ENCODE data around the gene AP2A1. TPM values are rescaled to one million over a fixed set of nuclear protein-coding genes. Genes with fewer than 3 reads are reported as not detected.

AP2A1 gene
- total RNA-seq, 1 experiment from 2014 or later: 208 TPM

GRCh38 chr19:49823472-49823871 is 56.7 kb downstream of the AP2A1 start:
- H3K27me3 ChIP-seq (ENCODE audit: control insufficient read depth, insufficient read depth, low read length): no peaks in the 10 kb centered on the region
- H3K36me3 ChIP-seq (replicated peaks; ENCODE audit: control insufficient read depth, insufficient read depth, low read length): no peaks in the 10 kb centered on the region; the same call in none of the 2 replicates
- DNase-seq: no peak
- H3K4me3 ChIP-seq (ENCODE audit: insufficient read depth, low read depth, low read length): no peak overlapping the region

GRCh38 chr19:49824662-49825061 is 57.9 kb downstream of the AP2A1 start:
- Histone ChIP-seq H3K27me3 (ENCODE audit: control insufficient read depth, insufficient read depth, low read length) (no peaks in the 10 kb centered on the region), H3K36me3 (replicated peaks; ENCODE audit: control insufficient read depth, insufficient read depth, low read length) (no peaks in the 10 kb centered on the region; the same call in none of the 2 replicates), H3K4me3 (ENCODE audit: insufficient read depth, low read depth, low read length) (no peak overlapping the region)
- DNase-seq: no peak

- no peaks in the 10 kb centered on the region for H3K27me3 ChIP-seq (ENCODE audit: control insufficient read depth, insufficient read depth, low read length)
- peaks cover 2% of the 10 kb centered on the region for H3K36me3 ChIP-seq (replicated peaks; ENCODE audit: control insufficient read depth, insufficient read depth, low read length)
- no peak overlapping the region for H3K4me3 ChIP-seq (ENCODE audit: insufficient read depth, low read depth, low read length)
- DNase-seq: no peak
Measured at GRCh38 chr19:49827034-49827433, 60.2 kb downstream of the AP2A1 start.

GRCh38 chr19:49829200-49829599 is 62.4 kb downstream of the AP2A1 start:
- no peak for DNase-seq
- Histone ChIP-seq H3K36me3 (replicated peaks; ENCODE audit: control insufficient read depth, insufficient read depth, low read length) (peaks cover 9% of the 10 kb centered on the region), H3K4me3 (ENCODE audit: insufficient read depth, low read depth, low read length) (no peak overlapping the region), H3K27me3 (ENCODE audit: control insufficient read depth, insufficient read depth, low read length) (no peaks in the 10 kb centered on the region)

- DNase-seq: no peak
- Histone ChIP-seq H3K36me3 (replicated peaks; ENCODE audit: control insufficient read depth, insufficient read depth, low read length) (peaks cover 12% of the 10 kb centered on the region), H3K4me3 (ENCODE audit: insufficient read depth, low read depth, low read length) (no peak overlapping the region), H3K27me3 (ENCODE audit: control insufficient read depth, insufficient read depth, low read length) (no peaks in the 10 kb centered on the region)
Measured at GRCh38 chr19:49829721-49830120, 62.9 kb downstream of the AP2A1 start.

DNA sequence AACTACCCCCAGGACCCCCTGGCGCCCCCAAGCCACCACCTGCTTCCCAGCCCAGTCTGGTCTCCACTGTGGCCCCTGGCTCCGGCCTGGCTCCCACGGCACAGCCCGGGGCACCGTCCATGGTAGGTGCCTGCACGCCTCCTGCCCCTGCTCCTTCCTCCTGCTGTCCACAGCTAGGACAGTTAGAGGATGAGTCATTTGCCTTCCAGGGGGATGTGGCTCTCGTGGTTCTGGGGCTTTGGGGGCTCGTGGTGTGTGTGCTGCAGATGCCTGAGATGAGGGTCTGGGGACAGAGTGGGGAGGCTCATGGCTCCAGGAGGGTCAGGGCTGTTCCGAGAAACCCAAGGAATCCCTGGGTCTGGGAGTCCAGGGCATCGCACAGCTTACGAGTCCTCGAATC is 64.0 kb downstream of the AP2A1 start:
- Histone ChIP-seq H3K36me3 (replicated peaks; ENCODE audit: control insufficient read depth, insufficient read depth, low read length) (peaks cover 15% of the 10 kb centered on the region), H3K27me3 (ENCODE audit: control insufficient read depth, insufficient read depth, low read length) (no peaks in the 10 kb centered on the region)
- peak; percentile 47 for DNase-seq

DNA sequence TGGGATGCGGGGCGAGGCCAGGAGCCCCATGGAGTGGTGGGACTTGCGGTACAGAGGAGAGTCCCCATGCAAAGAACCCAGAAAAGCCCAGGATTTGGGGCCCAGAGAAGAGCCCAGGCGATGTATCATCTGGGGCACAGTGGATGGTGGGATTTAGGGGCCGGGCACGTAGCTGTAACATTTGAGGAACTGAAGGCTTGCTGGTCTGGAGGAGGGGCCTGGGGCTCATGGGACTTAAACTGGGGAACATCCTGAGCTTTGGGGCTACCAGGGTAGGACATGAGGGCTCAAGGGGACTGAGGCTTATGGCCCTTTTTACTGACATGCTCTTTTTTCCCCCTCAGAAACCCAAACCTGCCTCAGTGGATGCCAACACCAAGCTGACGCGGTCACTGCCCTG is 64.8 kb downstream of the AP2A1 start:
- H3K27me3 ChIP-seq (ENCODE audit: control insufficient read depth, insufficient read depth, low read length): no peaks in the 10 kb centered on the region
- DNase-seq: peak; percentile 38
- no peak overlapping the region for H3K4me3 ChIP-seq (ENCODE audit: insufficient read depth, low read depth, low read length)
- H3K36me3 ChIP-seq (replicated peaks; ENCODE audit: control insufficient read depth, insufficient read depth, low read length): peaks cover 18% of the 10 kb centered on the region

More for the DNA sequence above, 64.0 kb downstream of the AP2A1 start:
- no peak overlapping the region for H3K4me3 ChIP-seq (ENCODE audit: insufficient read depth, low read depth, low read length)

DNA sequence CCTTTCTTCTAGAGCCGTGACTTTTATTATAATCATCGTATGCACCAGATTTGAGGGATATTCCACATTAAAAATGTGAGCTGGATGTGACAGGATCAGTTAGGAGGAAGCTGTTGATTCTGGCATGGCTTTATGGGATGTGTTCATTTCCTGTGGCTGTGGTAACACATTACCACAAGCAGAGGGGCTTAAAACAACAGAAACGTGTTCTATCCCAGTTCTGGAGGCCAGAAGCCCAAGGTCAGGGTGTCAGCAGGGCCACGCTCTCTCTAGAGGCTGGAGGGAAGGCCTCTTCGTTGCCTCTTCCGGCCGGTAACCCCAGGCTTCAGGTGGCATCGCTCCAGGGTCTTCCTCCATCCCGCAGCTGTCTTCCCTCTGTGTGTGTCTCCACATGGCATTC is 65.8 kb downstream of the AP2A1 start:
- no peak for DNase-seq
- Histone ChIP-seq H3K27me3 (ENCODE audit: control insufficient read depth, insufficient read depth, low read length) (no peaks in the 10 kb centered on the region), H3K36me3 (replicated peaks; ENCODE audit: control insufficient read depth, insufficient read depth, low read length) (peaks cover 18% of the 10 kb centered on the region), H3K4me3 (ENCODE audit: insufficient read depth, low read depth, low read length) (no peak overlapping the region)

- H3K4me3 ChIP-seq (ENCODE audit: insufficient read depth, low read depth, low read length): no peak overlapping the region
- no peaks in the 10 kb centered on the region for H3K27me3 ChIP-seq (ENCODE audit: control insufficient read depth, insufficient read depth, low read length)
- no peak for DNase-seq
- peaks cover 21% of the 10 kb centered on the region for H3K36me3 ChIP-seq (replicated peaks; ENCODE audit: control insufficient read depth, insufficient read depth, low read length)
Measured at GRCh38 chr19:49833599-49833998, 66.8 kb downstream of the AP2A1 start.

DNA sequence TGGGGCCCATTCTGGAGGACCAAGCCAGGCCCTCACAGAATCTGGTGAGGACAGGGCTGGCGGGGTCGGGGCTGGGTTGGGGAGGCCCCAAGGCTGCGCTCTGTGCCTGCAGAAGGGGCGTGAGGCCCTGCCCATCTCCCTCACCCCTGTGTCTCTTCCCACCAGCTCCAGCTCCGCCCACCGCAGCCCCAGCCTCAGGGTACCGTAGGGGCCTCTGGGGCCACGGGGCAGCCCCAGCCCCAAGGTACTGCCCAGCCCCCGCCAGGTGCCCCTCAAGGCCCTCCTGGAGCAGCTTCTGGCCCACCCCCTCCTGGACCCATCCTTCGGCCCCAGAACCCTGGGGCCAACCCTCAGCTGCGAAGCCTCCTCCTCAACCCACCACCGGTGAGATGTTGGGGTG is 68.8 kb downstream of the AP2A1 start:
- H3K27me3 ChIP-seq (ENCODE audit: control insufficient read depth, insufficient read depth, low read length): no peaks in the 10 kb centered on the region
- peaks cover 26% of the 10 kb centered on the region for H3K36me3 ChIP-seq (replicated peaks; ENCODE audit: control insufficient read depth, insufficient read depth, low read length)
- DNase-seq: peak; percentile 49
- no peak overlapping the region for H3K4me3 ChIP-seq (ENCODE audit: insufficient read depth, low read depth, low read length)

GRCh38 chr19:49836176-49837008 is 69.6 kb downstream of the AP2A1 start:
- H3K4me3 ChIP-seq (ENCODE audit: insufficient read depth, low read depth, low read length): no peak overlapping the region
- peaks cover 25% of the 10 kb centered on the region for H3K36me3 ChIP-seq (replicated peaks; ENCODE audit: control insufficient read depth, insufficient read depth, low read length)
- peak; percentile 57 for DNase-seq
- H3K27me3 ChIP-seq (ENCODE audit: control insufficient read depth, insufficient read depth, low read length): no peaks in the 10 kb centered on the region

- Histone ChIP-seq H3K36me3 (replicated peaks; ENCODE audit: control insufficient read depth, insufficient read depth, low read length) (peaks cover 25% of the 10 kb centered on the region), H3K4me3 (ENCODE audit: insufficient read depth, low read depth, low read length) (no peak overlapping the region), H3K27me3 (ENCODE audit: control insufficient read depth, insufficient read depth, low read length) (no peaks in the 10 kb centered on the region)
- DNase-seq: no peak
Measured at GRCh38 chr19:49837009-49837310, 70.2 kb downstream of the AP2A1 start.

GRCh38 chr19:49837425-49837824 is 70.6 kb downstream of the AP2A1 start:
- peak; percentile 26 for DNase-seq
- no peak overlapping the region for H3K4me3 ChIP-seq (ENCODE audit: insufficient read depth, low read depth, low read length)
- H3K27me3 ChIP-seq (ENCODE audit: control insufficient read depth, insufficient read depth, low read length): no peaks in the 10 kb centered on the region
- peaks cover 25% of the 10 kb centered on the region for H3K36me3 ChIP-seq (replicated peaks; ENCODE audit: control insufficient read depth, insufficient read depth, low read length)

- H3K36me3 ChIP-seq (replicated peaks; ENCODE audit: control insufficient read depth, insufficient read depth, low read length): peaks cover 19% of the 10 kb centered on the region
- no peaks in the 10 kb centered on the region for H3K27me3 ChIP-seq (ENCODE audit: control insufficient read depth, insufficient read depth, low read length)
Measured at GRCh38 chr19:49838885-49839588, 72.2 kb downstream of the AP2A1 start.

GRCh38 chr19:49839713-49840112 is 72.9 kb downstream of the AP2A1 start:
- Histone ChIP-seq H3K36me3 (replicated peaks; ENCODE audit: control insufficient read depth, insufficient read depth, low read length) (peaks cover 15% of the 10 kb centered on the region), H3K4me3 (ENCODE audit: insufficient read depth, low read depth, low read length) (no peak overlapping the region), H3K27me3 (ENCODE audit: control insufficient read depth, insufficient read depth, low read length) (no peaks in the 10 kb centered on the region)
- DNase-seq: no peak

More at GRCh38 chr19:49838885-49839588, 72.2 kb downstream of the AP2A1 start:
- DNase-seq: no peak
- H3K4me3 ChIP-seq (ENCODE audit: insufficient read depth, low read depth, low read length): no peak overlapping the region

Measured in H7 (cell line).